ENCODE measurements around the gene FANCC.

Gene FANCC

DNA sequence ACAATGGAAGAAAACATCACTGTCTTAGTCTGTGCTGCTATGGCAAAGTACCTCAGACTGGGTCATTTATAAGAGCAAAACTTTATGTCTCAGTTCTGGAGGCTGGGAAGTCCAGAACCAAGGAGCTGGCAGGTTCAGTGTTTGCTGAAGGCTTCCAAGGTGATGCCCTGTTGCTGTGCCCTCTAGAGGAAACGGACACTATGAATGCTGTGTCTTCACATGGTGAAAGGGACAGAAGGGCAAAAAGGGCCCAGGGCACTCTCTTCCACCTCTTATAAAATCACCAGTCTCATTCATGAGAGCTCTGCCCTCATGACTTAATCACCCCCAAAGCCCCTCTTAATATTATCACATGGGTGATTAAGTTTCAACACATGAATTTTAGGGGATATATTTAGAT is 143.5 kb downstream of the FANCC start:
- in situ Hi-C loops (cut with MboI; ENCODE audit: low sequenced_read_pairs, unreplicated experiment): no loop called here
- DNase-seq (ENCODE audit: low spot score): no peak

DNA sequence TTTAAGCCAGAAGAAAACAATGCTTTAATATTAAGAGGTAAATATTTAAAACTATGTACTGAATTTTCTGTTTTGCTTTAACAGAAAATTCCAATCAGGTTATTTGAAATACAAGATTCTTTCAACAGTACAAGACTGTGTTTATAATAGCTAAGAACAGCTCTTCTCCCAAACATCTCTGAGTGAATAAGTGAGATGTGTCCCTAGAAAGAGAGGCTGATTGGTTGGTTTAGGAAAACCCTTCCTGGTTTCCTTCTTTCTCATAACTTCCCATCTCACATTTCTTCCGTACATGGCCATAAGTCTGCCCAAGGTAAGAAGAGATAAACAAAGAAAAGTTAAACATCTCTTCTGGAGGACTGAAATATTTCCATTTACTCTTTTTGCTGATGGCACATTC is 145.9 kb downstream of the FANCC start:
- DNase-seq (ENCODE audit: low spot score): no peak
- no peak for TF ChIP-seq CTCF (IDR thresholded peaks at IDR 0.05; ENCODE audit: borderline replicate concordance, control extremely low read depth, extremely low read depth, insufficient read depth, missing control alignments)
- in situ Hi-C loops (cut with MboI; ENCODE audit: low sequenced_read_pairs, unreplicated experiment): no loop called here

More for the DNA sequence above, 143.5 kb downstream of the FANCC start:
- no peak for TF ChIP-seq CTCF (IDR thresholded peaks at IDR 0.05; ENCODE audit: borderline replicate concordance, control extremely low read depth, extremely low read depth, insufficient read depth, missing control alignments)

DNA sequence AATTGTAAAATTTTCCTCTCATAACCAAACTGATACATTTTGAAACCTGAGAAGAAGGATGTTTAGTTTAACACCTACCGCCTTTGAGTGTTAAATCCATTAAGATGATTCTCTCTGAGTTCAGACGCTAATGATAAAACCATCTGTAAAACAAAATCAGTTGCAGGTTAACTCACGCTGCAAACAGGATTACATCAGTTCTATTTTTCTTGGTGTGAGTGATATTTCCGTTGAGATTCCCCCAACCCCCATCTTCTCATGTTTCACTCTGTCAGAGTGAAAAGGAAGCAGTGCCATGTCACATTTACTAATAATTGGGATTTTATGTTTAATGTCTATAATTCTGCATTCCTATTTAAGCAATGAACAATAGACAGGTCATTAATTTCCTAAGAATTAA is 146.5 kb downstream of the FANCC start:
- TF ChIP-seq CTCF (IDR thresholded peaks at IDR 0.05; ENCODE audit: borderline replicate concordance, control extremely low read depth, extremely low read depth, insufficient read depth, missing control alignments): no peak
- peak; percentile 44 for DNase-seq (ENCODE audit: low spot score)
- in situ Hi-C loops (cut with MboI; ENCODE audit: low sequenced_read_pairs, unreplicated experiment): no loop called here

DNA sequence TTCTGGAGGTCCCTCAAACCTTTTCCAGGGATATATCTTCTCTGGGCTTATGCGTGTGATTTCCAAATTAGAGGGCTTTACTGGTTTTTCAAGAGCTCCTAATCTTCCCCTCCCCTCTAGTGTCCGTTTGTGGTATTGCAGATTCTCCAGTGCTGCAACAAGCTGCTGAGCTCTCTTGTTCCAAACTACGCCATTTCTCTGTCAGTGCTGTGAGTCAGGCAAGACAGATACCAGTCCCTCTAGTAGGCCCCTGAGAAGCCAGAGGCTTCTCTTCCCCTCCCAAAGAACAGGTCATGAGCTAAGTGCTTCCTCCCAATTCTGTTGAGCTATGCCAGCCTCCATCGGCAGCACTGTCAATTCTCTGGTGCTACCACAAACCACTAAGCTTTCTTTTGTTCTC is 149.5 kb downstream of the FANCC start:
- in situ Hi-C loops (cut with MboI; ENCODE audit: low sequenced_read_pairs, unreplicated experiment): no loop called here
- peak; percentile 17 for TF ChIP-seq CTCF (IDR thresholded peaks at IDR 0.05; ENCODE audit: borderline replicate concordance, control extremely low read depth, extremely low read depth, insufficient read depth, missing control alignments)
- no peak for DNase-seq (ENCODE audit: low spot score)

GRCh38 chr9:95165004-95165403 is 152.5 kb downstream of the FANCC start:
- in situ Hi-C loops (cut with MboI; ENCODE audit: low sequenced_read_pairs, unreplicated experiment): no loop called here
- no peak for DNase-seq (ENCODE audit: low spot score)
- no peak for TF ChIP-seq CTCF (IDR thresholded peaks at IDR 0.05; ENCODE audit: borderline replicate concordance, control extremely low read depth, extremely low read depth, insufficient read depth, missing control alignments)

DNA sequence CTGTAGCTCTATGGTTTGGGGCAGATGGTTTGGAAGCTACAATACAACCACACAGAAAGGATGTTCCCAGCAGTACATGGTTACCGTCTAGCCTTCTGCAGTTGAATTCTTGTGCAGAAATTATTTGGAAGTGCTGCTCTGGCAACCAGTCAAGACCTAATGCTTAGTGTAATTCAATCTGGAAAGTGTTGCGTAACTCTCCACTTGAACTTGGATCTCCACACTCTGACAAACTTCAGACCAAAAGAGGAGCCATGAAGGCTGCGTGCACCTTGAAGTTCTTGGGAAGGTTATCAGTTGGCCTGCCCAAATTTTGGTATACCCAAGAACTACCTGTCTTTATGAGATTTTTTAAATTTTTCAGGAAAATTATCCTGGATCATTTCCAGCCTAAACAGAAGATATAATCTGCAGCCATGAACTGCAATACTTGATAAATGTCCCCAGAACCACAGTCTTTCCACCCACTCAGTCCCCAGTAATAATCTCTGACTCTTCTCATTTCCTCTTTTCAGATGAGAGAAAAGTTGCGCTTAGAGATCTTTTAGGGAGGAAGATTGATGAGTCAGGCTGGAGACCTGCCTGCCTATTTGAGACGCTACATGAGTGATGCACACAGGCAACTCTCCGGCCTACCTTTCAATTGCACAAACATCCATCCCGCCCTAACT is 159.9 kb downstream of the FANCC start:
- in situ Hi-C loops (cut with MboI; ENCODE audit: low sequenced_read_pairs, unreplicated experiment): no loop called here
- TF ChIP-seq CTCF (IDR thresholded peaks at IDR 0.05; ENCODE audit: borderline replicate concordance, control extremely low read depth, extremely low read depth, insufficient read depth, missing control alignments): no peak
- DNase-seq (ENCODE audit: low spot score): peak; percentile 65
